ENCODE measurements around the gene MMGT1.

- TF ChIP-seq CTCF (IDR thresholded peaks at IDR 0.05; ENCODE audit: low read length) = no peak
- no peak for TF ChIP-seq EZH2phosphoT487 (IDR thresholded peaks at IDR 0.05; ENCODE audit: low read length)
These were observed 22.5 kb downstream of the MMGT1 start for GRCh38 chrX:135951291-135951690.
